CD4-positive, alpha-beta T cell (primary cell): ENCODE data around the gene PRKCH. TPM values are rescaled to one million over a fixed set of nuclear protein-coding genes. Genes with fewer than 3 reads are reported as not detected.
A peak's percentile ranks its signal among the peaks of the same experiment; 100 is the strongest.

Source experiments
- ATAC-seq: fragments of 200-7000 bp; cut with Tn5 transposase; one replicate; pipeline ENCODE4 v1.10.0; 2022; ENCODE audit warnings: mild to moderate bottlenecking; ENCODE audit not compliant: poor library complexity
- CTCF ChIA-PET: fragments of 350-600 bp; sonication (Branson Sonifier 250); formaldehyde crosslinking; loops from one replicate; lab custom pipeline; 2021; ENCODE audit warnings: antibody characterized with exemption, inconsistent platforms; lab: Charles Lee
- POLR2A ChIA-PET: fragments of 350-600 bp; sonication (Branson Sonifier 250); formaldehyde crosslinking; loops from one replicate; lab custom pipeline; 2021; ENCODE audit warnings: antibody characterized with exemption, inconsistent platforms; lab: Charles Lee
- DNase-seq, 14 experiments: peaks; one replicate each; pipeline ENCODE4 v3.0.0-alpha.2; 2013 to 2020; ENCODE audit warnings: mixed read lengths in 2 of 14
- H3K27ac ChIP-seq, 2 donors: one replicate each; pipeline versions ENCODE4 v1.5.1 to v1.7.0; 2013; ENCODE audit warnings: low read length in 2 of 2, low read depth in 1 of 2, mild to moderate bottlenecking in 1 of 2
- H3K27me3 ChIP-seq, 2 experiments: 1 replicate in 1 of 2; 2 replicates in 1 of 2; pipeline versions ENCODE4 v1.6.1 to v1.7.0; 2013; ENCODE audit warnings: low read length in 2 of 2, control low read depth in 1 of 2, mild to moderate bottlenecking in 1 of 2, moderate library complexity in 1 of 2; ENCODE audit not compliant: insufficient read depth in 2 of 2, control insufficient read depth in 1 of 2
- H3K36me3 ChIP-seq: one replicate; pipeline ENCODE4 v1.6.1; 2013; ENCODE audit warnings: low read length, control low read depth; ENCODE audit not compliant: insufficient read depth
- H3K4me1 ChIP-seq: one replicate; pipeline ENCODE4 v1.6.1; 2013; ENCODE audit warnings: low read length, control low read depth; ENCODE audit not compliant: insufficient read depth
- H3K4me3 ChIP-seq: one replicate; pipeline ENCODE4 v1.5.1; 2013; ENCODE audit warnings: mild to moderate bottlenecking, low read length, moderate library complexity
- H3K9me3 ChIP-seq, 2 experiments: 1 replicate in 1 of 2; 2 replicates in 1 of 2; pipeline versions ENCODE4 v1.6.1 to v1.7.0; 2013; ENCODE audit warnings: low read length in 2 of 2, mild to moderate bottlenecking in 2 of 2, control low read depth in 1 of 2, moderate library complexity in 1 of 2; ENCODE audit not compliant: control insufficient read depth in 1 of 2, insufficient read depth in 1 of 2
- H3K27ac Mint-ChIP-seq: one replicate; pipeline ENCODE4 v1.8.0; 2020; ENCODE audit warnings: mixed read lengths
- H3K27me3 Mint-ChIP-seq: one replicate; pipeline ENCODE4 v1.8.0; 2021; ENCODE audit warnings: mixed read lengths
- H3K36me3 Mint-ChIP-seq: one replicate; pipeline ENCODE4 v1.8.0; 2021; ENCODE audit warnings: low read depth, mixed read lengths
- H3K4me1 Mint-ChIP-seq: one replicate; pipeline ENCODE4 v1.8.0; 2021; ENCODE audit warnings: low read depth, mixed read lengths
- H3K4me3 Mint-ChIP-seq: one replicate; pipeline ENCODE4 v1.8.0; 2020; ENCODE audit warnings: mild to moderate bottlenecking, mixed read lengths
- H3K9me3 Mint-ChIP-seq: one replicate; pipeline ENCODE4 v1.8.0; 2020; ENCODE audit warnings: mixed read lengths
- intact Hi-C, 2 experiments: fragments of 100-400 bp; cut with DNase I in 1 of 2; cut with micrococcal nuclease in 1 of 2; formaldehyde crosslinking; loops; one replicate each; pipeline versions ENCODE4 v1.15.1 to v1.9.0; 2023 to 2025; cut with DNase I, micrococcal nuclease
- total RNA-seq, 174 experiments: library from RNA in 2 of 174; stranded (reverse) in 2 of 174; gene quantifications; one replicate each; pipeline ENCODE4 v1.2.3 and lab custom pipeline; 2021 to 2026
- TF ChIP-seq, protein P1 (sequence below): fragments of 200-600 bp; IDR thresholded peaks from one replicate; pipeline ENCODE4 v1.8.0; 2022; ENCODE audit warnings: antibody characterized with exemption, mild to moderate bottlenecking

The PRKCH gene
- total RNA-seq, 2 experiments from 2014 or later: 378 to 385 TPM

DNA sequence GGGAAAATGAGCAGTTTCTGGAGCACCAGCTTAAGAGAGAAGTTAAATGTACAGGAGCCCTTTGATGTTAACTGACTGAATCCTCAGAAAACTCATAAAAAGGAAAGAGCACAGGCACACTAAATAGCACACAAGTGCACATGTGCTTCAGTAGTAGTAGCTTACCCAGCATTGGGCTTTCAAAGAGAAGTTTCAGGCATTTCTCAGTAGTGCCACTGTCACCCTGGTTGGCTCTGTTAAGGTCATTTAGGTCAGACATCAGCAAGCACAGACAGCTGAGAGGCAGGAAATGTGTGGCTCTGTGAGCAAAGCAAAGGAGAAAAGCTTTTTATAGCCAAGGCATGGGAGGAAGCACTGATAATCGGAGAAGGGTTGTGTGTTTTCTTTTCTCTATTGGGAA lies 277.6 kb downstream of the PRKCH start:
- intact Hi-C loops: loop anchor here in 1 of 2 experiments (10.0 kb wide), 1 partner anchor 66 kb away; no protein-coding TSS in a partner anchor

DNA sequence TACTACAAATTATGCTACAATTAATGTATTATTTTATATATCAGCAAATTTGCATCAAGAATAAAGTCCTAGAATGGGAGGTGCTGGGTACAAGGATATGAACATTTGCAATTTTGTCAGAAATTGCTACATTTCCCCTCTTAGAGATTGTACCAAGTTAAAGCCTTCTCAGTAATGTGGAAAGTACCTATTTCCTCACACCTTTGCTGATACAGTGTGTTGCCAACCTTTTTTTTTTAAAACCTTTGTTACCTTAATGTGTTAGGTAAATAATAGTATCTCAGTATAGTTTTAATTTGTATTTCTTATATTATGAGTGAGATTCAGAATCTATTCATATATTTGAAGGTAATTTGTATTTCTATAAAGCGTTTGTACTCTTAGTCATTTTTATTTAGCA lies 278.6 kb downstream of the PRKCH start:
- ATAC-seq: no peak
- intact Hi-C loops: loop anchor here in 1 of 2 experiments (10.0 kb wide), 1 partner anchor 65 kb away; no protein-coding TSS in a partner anchor
- CTCF ChIA-PET: no interaction called here

More for the DNA sequence above, 277.6 kb downstream of the PRKCH start:
- Histone ChIP-seq H3K4me1 (peaks cover 11% of the 10 kb centered on the region), H3K9me3 (no peaks in the 10 kb centered on the region), H3K27ac (no peak overlapping the region), H3K4me3 (no peak overlapping the region), H3K36me3 (no peaks in the 10 kb centered on the region), H3K27me3 (no peaks in the 10 kb centered on the region)
- ChIA-PET CTCF (no interaction called here), POLR2A (interaction anchor here (0.7 kb wide), 1 partner anchor 72 kb away, joined by 3 read pairs; no protein-coding TSS in a partner anchor)
- no peaks in the 10 kb centered on the region for H3K27me3 Mint-ChIP-seq
- H3K4me1 Mint-ChIP-seq: peaks cover 34% of the 10 kb centered on the region
- TF ChIP-seq, protein P1, sequence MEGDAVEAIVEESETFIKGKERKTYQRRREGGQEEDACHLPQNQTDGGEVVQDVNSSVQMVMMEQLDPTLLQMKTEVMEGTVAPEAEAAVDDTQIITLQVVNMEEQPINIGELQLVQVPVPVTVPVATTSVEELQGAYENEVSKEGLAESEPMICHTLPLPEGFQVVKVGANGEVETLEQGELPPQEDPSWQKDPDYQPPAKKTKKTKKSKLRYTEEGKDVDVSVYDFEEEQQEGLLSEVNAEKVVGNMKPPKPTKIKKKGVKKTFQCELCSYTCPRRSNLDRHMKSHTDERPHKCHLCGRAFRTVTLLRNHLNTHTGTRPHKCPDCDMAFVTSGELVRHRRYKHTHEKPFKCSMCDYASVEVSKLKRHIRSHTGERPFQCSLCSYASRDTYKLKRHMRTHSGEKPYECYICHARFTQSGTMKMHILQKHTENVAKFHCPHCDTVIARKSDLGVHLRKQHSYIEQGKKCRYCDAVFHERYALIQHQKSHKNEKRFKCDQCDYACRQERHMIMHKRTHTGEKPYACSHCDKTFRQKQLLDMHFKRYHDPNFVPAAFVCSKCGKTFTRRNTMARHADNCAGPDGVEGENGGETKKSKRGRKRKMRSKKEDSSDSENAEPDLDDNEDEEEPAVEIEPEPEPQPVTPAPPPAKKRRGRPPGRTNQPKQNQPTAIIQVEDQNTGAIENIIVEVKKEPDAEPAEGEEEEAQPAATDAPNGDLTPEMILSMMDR: no peak
- DNase-seq (peak in 1 of 14 experiments; percentile 26), ATAC-seq (peak; percentile 29)
- no peak overlapping the region for H3K4me3 Mint-ChIP-seq
- no peaks in the 10 kb centered on the region for H3K9me3 Mint-ChIP-seq
- H3K27ac Mint-ChIP-seq: no peak overlapping the region
- no peaks in the 10 kb centered on the region for H3K36me3 Mint-ChIP-seq

More for the DNA sequence above, 278.6 kb downstream of the PRKCH start:
- TF ChIP-seq, protein P1: no peak
- Histone ChIP-seq H3K4me1 (peaks cover 8% of the 10 kb centered on the region), H3K36me3 (no peaks in the 10 kb centered on the region), H3K9me3 (no peaks in the 10 kb centered on the region), H3K4me3 (no peak overlapping the region), H3K27me3 (no peaks in the 10 kb centered on the region), H3K27ac (no peak overlapping the region)
- Mint-ChIP-seq H3K4me3 (no peak overlapping the region), H3K36me3 (no peaks in the 10 kb centered on the region), H3K27ac (no peak overlapping the region), H3K4me1 (peaks cover 25% of the 10 kb centered on the region), H3K27me3 (no peaks in the 10 kb centered on the region), H3K9me3 (no peaks in the 10 kb centered on the region)
- no peak for DNase-seq
- POLR2A ChIA-PET: no interaction called here

Other genes starting within 250 kb of the PRKCH start
- 1 to 10 TPM; 8.9 to 9.1 TPM for gene TMEM30B, start 40.2 kb upstream of the PRKCH start, total RNA-seq